Glutamatergic neuron (in vitro differentiated cells): ENCODE results near the gene SYTL4. TPM values are rescaled to one million over a fixed set of nuclear protein-coding genes. Genes with fewer than 3 reads are reported as not detected.
"Not testable (repeated sequence)": the region's sequence is repeated elsewhere in the genome, so short reads cannot be mapped to it uniquely, and the experiment has no call there.

Experiments used
- DNase-seq: peaks from one replicate; pipeline ENCODE4 v3.0.0; 2022
- H3K27ac Mint-ChIP-seq: one replicate; pipeline ENCODE4 v1.8.0; 2020; ENCODE audit warnings: mild to moderate bottlenecking, mixed read lengths, inconsistent platforms; ENCODE audit not compliant: unreplicated experiment
- H3K27me3 Mint-ChIP-seq: one replicate; pipeline ENCODE4 v1.8.0; 2020; ENCODE audit warnings: mild to moderate bottlenecking, moderate library complexity, mixed read lengths, inconsistent platforms; ENCODE audit not compliant: unreplicated experiment
- H3K36me3 Mint-ChIP-seq: one replicate; pipeline ENCODE4 v1.8.0; 2020; ENCODE audit warnings: mild to moderate bottlenecking, mixed read lengths, inconsistent platforms; ENCODE audit not compliant: unreplicated experiment
- H3K4me1 Mint-ChIP-seq: one replicate; pipeline ENCODE4 v1.8.0; 2020; ENCODE audit warnings: mild to moderate bottlenecking, low read depth, mixed read lengths, inconsistent platforms; ENCODE audit not compliant: unreplicated experiment
- H3K4me3 Mint-ChIP-seq: one replicate; pipeline ENCODE4 v1.8.0; 2020; ENCODE audit warnings: mild to moderate bottlenecking, mixed read lengths, inconsistent platforms; ENCODE audit not compliant: unreplicated experiment
- H3K9me3 Mint-ChIP-seq: one replicate; pipeline ENCODE4 v1.8.0; 2020; ENCODE audit warnings: mild to moderate bottlenecking, moderate library complexity, mixed read lengths, inconsistent platforms; ENCODE audit not compliant: unreplicated experiment
- CTCF ChIP-seq: fragments of 200-600 bp; sonication (generic); IDR thresholded peaks from one replicate; pipeline ENCODE4 v1.5.0; 2021; ENCODE audit not compliant: partially characterized antibody, unreplicated experiment
- long read RNA-seq: library from polyadenylated mRNA; unstranded; transcript quantifications from one replicate; pipeline ENCODE4 v2.0.0, GENCODE V29; 2020; ENCODE audit not compliant: unreplicated experiment
- total RNA-seq: library from RNA; stranded (reverse); fragmentation: NEBNext Ultra II Directional; extraction: Animal tissue kit (Norgen Biotek cat#: 25700); gene quantifications from one replicate; pipeline ENCODE4 v1.2.1, GENCODE V29; 2021; ENCODE audit not compliant: unreplicated experiment

Gene SYTL4
- 0.25 TPM for total RNA-seq
- long read RNA-seq = 0 reads

- Mint-ChIP-seq H3K27me3 (peaks cover 4% of the 10 kb centered on the region), H3K27ac (no peak within 1 kb of the TSS), H3K4me3 (peak within 1 kb of the TSS; percentile 80), H3K36me3 (no peaks in the 10 kb centered on the region), H3K9me3 (peaks cover 2% of the 10 kb centered on the region), H3K4me1 (no peaks in the 10 kb centered on the region)
- peak; percentile 18 for DNase-seq
- TF ChIP-seq CTCF = no peak
Measured at GRCh38 chrX:100731441-100732281, at the start of gene SYTL4. Gene SYTL4, minus strand, starts transcription at chrX:100732121. Its CDS starts 30,084 bp downstream, at chrX:100702037.

DNA sequence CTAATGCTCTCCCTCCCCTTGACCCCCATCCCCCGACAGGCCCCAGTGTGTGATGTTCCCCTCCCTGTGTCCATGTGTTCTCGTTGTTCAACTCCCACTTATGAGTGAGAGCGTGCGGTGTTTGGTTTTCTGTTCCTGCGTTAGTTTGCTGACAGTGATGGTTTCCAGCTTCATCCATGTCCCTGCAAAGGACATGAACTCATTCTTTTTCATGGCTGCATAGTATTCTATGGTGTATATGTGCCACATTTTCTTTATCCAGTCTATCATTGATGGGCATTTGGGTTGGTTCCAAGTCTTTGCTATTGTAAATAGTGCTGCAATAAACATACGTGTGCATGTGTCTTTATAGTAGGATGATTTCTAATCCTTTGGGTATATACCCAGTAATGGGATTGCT is 37.5 kb upstream of the SYTL4 start:
- not testable (repeated sequence) for DNase-seq, H3K27me3 Mint-ChIP-seq

DNA sequence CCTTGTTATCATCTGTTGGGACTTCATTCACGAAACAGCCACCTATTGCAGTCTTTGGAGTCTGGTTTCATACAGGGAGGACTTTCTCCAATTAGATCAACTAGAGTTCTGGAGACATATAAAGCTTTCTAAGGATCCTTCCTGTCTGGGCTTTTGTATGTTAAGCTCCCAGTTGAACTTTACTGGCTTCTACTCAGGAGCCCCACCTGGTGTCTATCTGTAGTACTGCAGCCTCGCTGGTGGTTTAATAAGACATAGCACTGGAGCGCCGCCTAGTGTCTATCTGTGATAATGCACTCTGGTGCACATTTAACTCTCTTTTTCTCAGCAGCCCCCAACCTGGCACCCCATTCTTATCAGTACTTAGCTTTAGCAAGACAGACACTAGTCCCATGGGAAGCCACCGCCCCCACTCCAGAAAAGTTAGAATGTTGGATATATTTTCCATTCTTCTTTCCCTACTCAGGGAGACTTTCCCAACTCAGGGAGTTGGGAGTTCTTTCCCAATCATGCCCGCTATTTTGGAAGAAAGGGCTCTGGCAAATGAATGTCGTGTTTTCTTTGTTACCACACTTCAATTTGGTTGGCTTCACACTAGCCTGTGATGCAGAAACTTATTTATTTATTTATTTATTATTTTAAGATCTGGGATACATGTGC is 36.9 kb upstream of the SYTL4 start:
- Mint-ChIP-seq H3K4me1 (no peaks in the 10 kb centered on the region), H3K4me3 (no peak overlapping the region), H3K9me3 (peaks cover 2% of the 10 kb centered on the region), H3K36me3 (peaks cover 7% of the 10 kb centered on the region), H3K27me3 (no peaks in the 10 kb centered on the region), H3K27ac (no peak overlapping the region)
- peak; percentile 96 for TF ChIP-seq CTCF
- DNase-seq = peak; percentile 82

More for the DNA sequence above, 37.5 kb upstream of the SYTL4 start:
- not testable (repeated sequence) for H3K36me3 Mint-ChIP-seq, H3K27ac Mint-ChIP-seq, H3K4me1 Mint-ChIP-seq, H3K9me3 Mint-ChIP-seq, H3K4me3 Mint-ChIP-seq

- H3K36me3 Mint-ChIP-seq = no peaks in the 10 kb centered on the region
- no peaks in the 10 kb centered on the region for H3K9me3 Mint-ChIP-seq
- no peaks in the 10 kb centered on the region for H3K27me3 Mint-ChIP-seq
- TF ChIP-seq CTCF = no peak
- H3K4me3 Mint-ChIP-seq = no peak overlapping the region
- DNase-seq = no peak
- no peak overlapping the region for H3K27ac Mint-ChIP-seq
- H3K4me1 Mint-ChIP-seq = peaks cover 3% of the 10 kb centered on the region
Measured at GRCh38 chrX:100750883-100751282, 19.0 kb upstream of the SYTL4 start.

GRCh38 chrX:100748108-100748507 is 16.2 kb upstream of the SYTL4 start:
- Mint-ChIP-seq H3K4me3 (no peak overlapping the region), H3K27ac (no peak overlapping the region), H3K27me3 (no peaks in the 10 kb centered on the region), H3K9me3 (no peaks in the 10 kb centered on the region), H3K36me3 (no peaks in the 10 kb centered on the region), H3K4me1 (peaks cover 3% of the 10 kb centered on the region)
- DNase-seq = no peak
- TF ChIP-seq CTCF = no peak
